BJ (cell line): ENCODE data around the gene RPL28. TPM values are rescaled to one million over a fixed set of nuclear protein-coding genes. Genes with fewer than 3 reads are reported as not detected.
"Not testable (repeated sequence)": the region's sequence is repeated elsewhere in the genome, so short reads cannot be mapped to it uniquely, and the experiment has no call there.

Source experiments
- CTCF ChIA-PET: fragments of 350-600 bp; formaldehyde crosslinking; extraction: SDS; loops from one replicate; lab custom pipeline; 2021; ENCODE audit warnings: antibody characterized with exemption, inconsistent platforms; lab: Yijun Ruan, JAX
- POLR2A ChIA-PET: fragments of 300-600 bp; sonication (Branson Sonifier 250); formaldehyde crosslinking; extraction: SDS; loops from one replicate; lab custom pipeline; 2021; ENCODE audit warnings: antibody characterized with exemption; lab: Charles Lee
- DNase-seq: peaks from one replicate; pipeline ENCODE4 v3.0.0-alpha.2; 2011; ENCODE audit warnings: low read depth
- H3K27me3 ChIP-seq: 2 replicates; pipeline ENCODE4 v1.6.0; 2011; ENCODE audit warnings: low read length; ENCODE audit not compliant: control insufficient read depth, insufficient read depth
- H3K36me3 ChIP-seq: 2 replicates; pipeline ENCODE4 v1.5.1; 2011; ENCODE audit warnings: low read length; ENCODE audit not compliant: control insufficient read depth, insufficient read depth
- H3K4me3 ChIP-seq: 2 replicates; pipeline ENCODE4 v1.5.1; 2011; ENCODE audit warnings: low read depth, mild to moderate bottlenecking, control low read depth, low read length
- CTCF ChIP-seq: IDR thresholded peaks from 2 replicates; pipeline ENCODE4 v1.5.1; 2011; ENCODE audit warnings: low read depth, mild to moderate bottlenecking, control low read depth, inconsistent platforms, low read length, moderate library complexity; ENCODE audit not compliant: insufficient read depth
- polyA plus RNA-seq: library from polyadenylated mRNA; depleted of rRNA; stranded (reverse); fragments of >200 nt; gene quantifications from 2 replicates; pipeline ENCODE4 v1.2.3, GENCODE V29; 2011

RPL28 gene
- polyA plus RNA-seq, 1 experiment = 838 TPM

DNA sequence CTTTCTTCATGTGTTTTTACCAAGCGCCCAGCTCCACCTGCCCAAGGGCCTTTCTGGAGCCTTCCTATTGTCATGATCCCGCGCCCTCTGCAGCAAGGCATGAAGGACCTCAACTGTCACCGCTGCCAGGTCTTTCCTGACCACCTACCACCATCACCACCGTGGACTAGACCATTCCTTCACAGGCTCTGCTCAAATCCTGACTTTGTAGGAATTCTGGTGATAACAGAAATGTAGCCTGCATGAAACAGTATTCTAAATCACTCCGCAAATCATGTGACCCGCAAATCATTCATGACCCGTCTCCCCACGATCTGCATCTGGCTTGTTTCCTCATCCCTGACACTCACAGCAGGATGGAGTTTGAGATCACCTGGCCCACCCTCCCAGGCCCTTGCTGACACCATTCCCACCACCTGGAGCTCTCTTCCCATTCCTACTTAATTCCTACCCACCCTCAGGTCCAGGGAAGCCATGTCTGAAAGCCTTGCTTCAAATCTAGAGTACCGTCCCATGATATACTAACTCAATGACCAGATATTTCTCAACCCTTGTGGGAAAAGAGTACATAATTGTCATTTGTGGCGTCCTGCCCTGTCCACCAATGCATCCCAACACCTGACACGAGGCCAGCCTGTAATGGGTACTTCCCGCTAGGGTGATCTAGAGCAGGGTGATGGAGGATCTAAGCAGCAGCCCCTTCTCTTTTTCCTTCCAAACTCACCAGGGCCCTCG lies 20.5 kb downstream of the RPL28 start:
- DNase-seq = no peak
- H3K4me3 ChIP-seq = peak overlapping the region; percentile 92
- POLR2A ChIA-PET = interaction anchor here (1.0 kb wide), 1 partner anchor 67 kb away, joined by 6 read pairs; the partner anchor contains the start of gene KMT5C
- CTCF ChIA-PET = interaction anchor here (1.4 kb wide), 1 partner anchor 22 kb away, joined by 3 read pairs; the partner anchor contains the start of gene TMEM238
- no peaks in the 10 kb centered on the region for H3K27me3 ChIP-seq
- TF ChIP-seq CTCF = no peak
- peaks cover 14% of the 10 kb centered on the region for H3K36me3 ChIP-seq

- DNase-seq = no peak
- no peak for TF ChIP-seq CTCF
- POLR2A ChIA-PET = interaction anchor here (0.6 to 1.4 kb wide), 5 partner anchors 23 to 978 kb away, joined by 3 to 6 read pairs (median 4); partner anchors contain the start of genes HSPBP1, KMT5C and TMEM238
- Histone ChIP-seq H3K4me3 (peak overlapping the region; percentile 92), H3K27me3 (no peaks in the 10 kb centered on the region), H3K36me3 (peaks cover 10% of the 10 kb centered on the region)
- CTCF ChIA-PET = interaction anchor here (0.6 kb wide), 1 partner anchor 11 kb away, joined by 3 read pairs; no protein-coding TSS in a partner anchor
Observed at GRCh38 chr19:55406826-55407549, 21.3 kb downstream of the RPL28 start.

DNA sequence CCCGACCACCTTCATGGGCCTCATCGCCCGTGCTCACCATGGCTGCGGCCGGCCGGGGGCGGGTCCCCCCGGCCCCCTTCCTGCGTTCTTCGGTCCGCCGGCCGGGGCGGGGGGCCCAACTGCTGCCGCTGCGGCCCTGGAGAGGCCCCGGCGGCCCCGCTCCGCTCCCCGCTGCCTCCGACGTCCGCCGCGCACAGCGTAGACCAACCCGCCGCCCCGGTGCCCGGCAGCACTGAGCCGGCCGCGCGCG lies 21.7 kb downstream of the RPL28 start, which contains the start of gene UBE2S:
TSS of gene UBE2S (minus strand) at position 239 of the 250 bp plus-strand sequence. CDS start at position 40, 199 bp downstream.
- peak within 1 kb of the TSS; percentile 92 for H3K4me3 ChIP-seq
- ChIA-PET CTCF (interaction anchor here (0.6 kb wide), 1 partner anchor 11 kb away, joined by 3 read pairs; no protein-coding TSS in a partner anchor), POLR2A (interaction anchor here (0.6 to 1.4 kb wide), 6 partner anchors 8 to 978 kb away, joined by 3 to 5 read pairs (median 3); partner anchors contain the start of genes HSPBP1 and TMEM238)
- not testable (repeated sequence) for DNase-seq, H3K27me3 ChIP-seq, H3K36me3 ChIP-seq

GRCh38 chr19:55407800-55408532 lies 22.2 kb downstream of the RPL28 start:
- H3K36me3 ChIP-seq = peaks cover 4% of the 10 kb centered on the region
- TF ChIP-seq CTCF = no peak
- POLR2A ChIA-PET = interaction anchor here (0.5 to 1.4 kb wide), 6 partner anchors 9 to 979 kb away, joined by 3 to 5 read pairs (median 4); partner anchors contain the start of gene HSPBP1

DNA sequence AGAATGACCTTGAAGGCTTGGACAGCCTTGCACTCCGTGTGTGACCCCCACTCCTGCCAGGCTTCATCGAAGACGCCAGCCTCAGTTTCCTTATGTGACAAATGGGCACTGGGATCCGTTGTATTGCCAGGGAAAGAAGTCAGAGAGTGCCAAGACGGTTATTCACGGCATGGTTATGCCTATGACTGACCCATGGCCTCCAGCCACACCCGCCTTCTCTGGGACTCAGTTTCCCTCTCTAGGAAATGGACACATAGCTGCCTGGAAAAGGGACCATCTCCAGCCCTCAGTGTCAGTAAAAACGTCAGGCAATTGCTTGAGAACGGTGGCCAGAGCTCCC lies 22.8 kb downstream of the RPL28 start:
- DNase-seq = no peak
- Histone ChIP-seq H3K4me3 (peak overlapping the region; percentile 44), H3K27me3 (no peaks in the 10 kb centered on the region), H3K36me3 (peaks cover 4% of the 10 kb centered on the region)
- CTCF ChIA-PET = interaction anchor here (1.3 to 2.4 kb wide), 3 partner anchors 9 to 320 kb away, joined by 4 to 13 read pairs (median 6); no protein-coding TSS in a partner anchor
- POLR2A ChIA-PET = no interaction called here
- TF ChIP-seq CTCF = no peak

More at GRCh38 chr19:55407800-55408532, 22.2 kb downstream of the RPL28 start:
- CTCF ChIA-PET = interaction anchor here (0.6 to 2.4 kb wide), 3 partner anchors 10 to 96 kb away, joined by 3 to 13 read pairs (median 6); no protein-coding TSS in a partner anchor
- H3K4me3 ChIP-seq = peak overlapping the region; percentile 92
- H3K27me3 ChIP-seq = no peaks in the 10 kb centered on the region
- peak; percentile 97 for DNase-seq

DNA sequence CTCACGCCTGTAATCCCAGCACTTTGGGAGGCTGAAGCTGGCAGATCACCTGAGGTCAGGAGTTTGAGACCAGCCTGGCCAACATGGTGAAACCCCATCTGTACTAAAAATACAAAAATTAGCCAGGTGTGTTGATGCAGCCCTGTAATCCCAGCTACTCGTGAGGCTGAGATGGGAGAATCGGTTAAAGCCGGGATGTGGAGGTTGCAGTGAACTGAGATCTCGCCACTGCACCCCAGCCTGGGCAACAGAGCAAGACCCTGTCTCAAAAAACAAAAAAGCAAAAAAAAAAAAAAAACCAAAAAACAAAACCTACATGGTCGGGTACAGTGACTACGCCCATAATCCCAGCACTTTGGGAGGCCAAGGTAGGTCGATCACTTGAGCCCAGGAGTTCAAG lies 23.4 kb downstream of the RPL28 start:
- H3K4me3 ChIP-seq, H3K36me3 ChIP-seq, POLR2A ChIA-PET, DNase-seq, H3K27me3 ChIP-seq: not testable (repeated sequence)
- CTCF ChIA-PET = interaction anchor here (0.8 to 2.4 kb wide), 5 partner anchors 9 to 321 kb away, joined by 3 to 13 read pairs (median 4); no protein-coding TSS in a partner anchor
